ENCODE data around the gene LDLRAD4. TPM values are rescaled to one million over a fixed set of nuclear protein-coding genes. Genes with fewer than 3 reads are reported as not detected.

The LDLRAD4 gene
- polyA plus RNA-seq, 4 donors: 2.7 to 17.6 (median 7.0) TPM

- no peak for FAIRE-seq
- DNase-seq: no peak
- Histone ChIP-seq H3K4me1 (ENCODE audit: control insufficient read depth in 3 of 3, insufficient read depth in 2 of 3, low read depth in 1 of 3, low read length in 2 of 3) (peaks cover 0 to 16% (median 9%) of the 10 kb centered on the region in 3 donors), H3K27ac (ENCODE audit: low read depth in 1 of 3, low read length in 2 of 3) (no peak overlapping the region), H3K9me3 (ENCODE audit: control insufficient read depth in 2 of 2, insufficient read depth in 1 of 2, low read depth in 1 of 2, low read length in 1 of 2) (no peaks in the 10 kb centered on the region), H3K27me3 (ENCODE audit: control insufficient read depth in 3 of 3, insufficient read depth in 3 of 3, low read length in 3 of 3) (no peaks in the 10 kb centered on the region), H3K4me3 (ENCODE audit: low read depth in 1 of 3, low read length in 3 of 3) (no peak overlapping the region), H3K36me3 (ENCODE audit: control insufficient read depth in 3 of 3, insufficient read depth in 2 of 3, low read depth in 1 of 3, low read length in 3 of 3) (no peaks in the 10 kb centered on the region)
- 81 to 84% (median 82%) methylated on average over 9 of the region's 9 CpGs for WGBS, 3 donors
These were observed 47.3 kb downstream of the LDLRAD4 start for GRCh38 chr18:13265911-13266217.

- Histone ChIP-seq H3K36me3 (ENCODE audit: control insufficient read depth in 3 of 3, insufficient read depth in 2 of 3, low read depth in 1 of 3, low read length in 3 of 3) (no peaks in the 10 kb centered on the region), H3K4me3 (ENCODE audit: low read depth in 1 of 3, low read length in 3 of 3) (no peak overlapping the region), H3K9me3 (ENCODE audit: control insufficient read depth in 2 of 2, insufficient read depth in 1 of 2, low read depth in 1 of 2, low read length in 1 of 2) (no peaks in the 10 kb centered on the region), H3K4me1 (ENCODE audit: control insufficient read depth in 3 of 3, insufficient read depth in 2 of 3, low read depth in 1 of 3, low read length in 2 of 3) (peaks cover 0 to 16% (median 7%) of the 10 kb centered on the region in 3 donors), H3K27ac (ENCODE audit: low read depth in 1 of 3, low read length in 2 of 3) (no peak overlapping the region), H3K27me3 (ENCODE audit: control insufficient read depth in 3 of 3, insufficient read depth in 3 of 3, low read length in 3 of 3) (no peaks in the 10 kb centered on the region)
- 69 to 79% (median 70%) methylated on average over 23 of the region's 23 CpGs for WGBS, 3 donors
- FAIRE-seq (no peak), DNase-seq (no peak)
These were observed 47.9 kb downstream of the LDLRAD4 start for GRCh38 chr18:13266218-13267100.

DNA sequence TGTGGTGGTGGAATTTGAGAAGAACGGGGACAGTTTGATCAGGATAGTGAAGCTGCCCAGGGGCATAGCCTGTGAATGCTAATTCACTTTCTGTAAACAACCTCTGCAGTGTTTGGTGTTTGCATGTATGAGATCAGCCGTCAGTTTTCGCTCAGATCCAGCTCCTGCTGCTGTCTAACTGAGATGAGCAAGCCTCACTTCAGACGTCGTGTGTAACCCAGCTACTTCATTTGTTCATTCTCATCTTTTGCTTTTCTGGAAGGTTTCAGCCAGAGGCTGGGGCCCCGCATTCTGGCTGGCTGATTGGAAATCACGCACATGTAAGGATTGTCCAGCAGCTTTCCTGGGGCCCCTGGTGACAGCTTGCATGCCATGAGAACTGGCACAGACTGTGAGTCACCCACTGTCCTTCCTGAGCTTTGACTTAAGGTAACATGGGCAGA is 48.9 kb downstream of the LDLRAD4 start:
- Histone ChIP-seq H3K4me3 (ENCODE audit: low read depth in 1 of 3, low read length in 3 of 3) (no peak overlapping the region), H3K27me3 (ENCODE audit: control insufficient read depth in 3 of 3, insufficient read depth in 3 of 3, low read length in 3 of 3) (no peaks in the 10 kb centered on the region), H3K36me3 (ENCODE audit: control insufficient read depth in 3 of 3, insufficient read depth in 2 of 3, low read depth in 1 of 3, low read length in 3 of 3) (no peaks in the 10 kb centered on the region), H3K9me3 (ENCODE audit: control insufficient read depth in 2 of 2, insufficient read depth in 1 of 2, low read depth in 1 of 2, low read length in 1 of 2) (no peaks in the 10 kb centered on the region), H3K27ac (ENCODE audit: low read depth in 1 of 3, low read length in 2 of 3) (no peak overlapping the region), H3K4me1 (ENCODE audit: control insufficient read depth in 3 of 3, insufficient read depth in 2 of 3, low read depth in 1 of 3, low read length in 2 of 3) (peaks cover 0 to 16% (median 10%) of the 10 kb centered on the region in 3 donors)
- 82 to 85% (median 84%) methylated on average over 7 of the region's 7 CpGs for WGBS, 3 donors
- no peak for FAIRE-seq
- DNase-seq: no peak

DNA sequence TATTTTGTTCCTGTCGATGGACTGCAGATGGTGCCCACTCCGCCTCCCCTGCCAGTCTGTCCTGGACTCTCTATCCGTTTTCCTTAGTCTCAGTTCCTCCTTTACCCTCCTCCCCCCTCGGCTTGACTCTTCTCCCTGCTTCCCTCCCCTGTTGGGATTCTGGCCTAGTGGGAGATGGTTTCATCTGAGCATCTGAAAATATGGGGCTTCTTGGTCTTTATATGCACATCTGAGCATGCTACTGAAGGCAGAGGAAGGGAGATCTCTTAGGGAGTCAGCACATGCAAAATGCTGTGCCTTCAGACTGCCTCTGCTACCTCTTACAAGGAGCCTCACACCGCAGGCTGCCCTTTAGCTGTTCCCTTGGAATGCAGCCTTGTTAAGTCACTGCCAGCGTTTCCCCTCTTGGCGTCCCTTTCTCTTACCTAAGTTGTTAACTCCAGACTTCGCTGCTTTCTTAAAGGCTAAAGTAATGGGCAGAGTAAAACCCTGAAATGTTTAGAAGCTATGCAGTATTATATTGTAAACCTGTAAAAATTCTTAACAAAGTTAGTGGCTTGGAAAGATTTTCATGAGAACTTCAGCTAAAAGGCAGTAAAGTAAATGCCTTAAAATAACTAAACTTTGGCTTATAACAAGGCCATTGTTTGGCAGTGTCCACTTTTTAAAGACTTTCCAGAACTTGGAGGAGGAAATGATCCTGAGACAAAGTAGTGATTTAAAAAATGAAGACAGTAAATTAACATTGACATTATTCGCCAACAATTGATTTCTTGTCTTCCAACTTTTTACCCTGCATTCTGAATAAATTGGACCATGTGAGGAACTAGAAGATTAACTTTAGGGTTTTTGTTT is 49.8 kb downstream of the LDLRAD4 start:
- Histone ChIP-seq H3K4me1 (ENCODE audit: control insufficient read depth in 3 of 3, insufficient read depth in 2 of 3, low read depth in 1 of 3, low read length in 2 of 3) (peaks cover 0 to 16% (median 12%) of the 10 kb centered on the region in 3 donors), H3K27ac (ENCODE audit: low read depth in 1 of 3, low read length in 2 of 3) (no peak overlapping the region), H3K27me3 (ENCODE audit: control insufficient read depth in 3 of 3, insufficient read depth in 3 of 3, low read length in 3 of 3) (no peaks in the 10 kb centered on the region), H3K4me3 (ENCODE audit: low read depth in 1 of 3, low read length in 3 of 3) (no peak overlapping the region), H3K9me3 (ENCODE audit: control insufficient read depth in 2 of 2, insufficient read depth in 1 of 2, low read depth in 1 of 2, low read length in 1 of 2) (no peaks in the 10 kb centered on the region), H3K36me3 (ENCODE audit: control insufficient read depth in 3 of 3, insufficient read depth in 2 of 3, low read depth in 1 of 3, low read length in 3 of 3) (peaks cover 0 to under 1% (median 0%) of the 10 kb centered on the region in 3 donors)
- no peak for DNase-seq
- FAIRE-seq: no peak
- WGBS, 3 donors: 51 to 75% (median 73%) methylated on average over 9 of the region's 9 CpGs

GRCh38 chr18:13269013-13269280 is 50.4 kb downstream of the LDLRAD4 start:
- no peaks in the 10 kb centered on the region for H3K9me3 ChIP-seq (ENCODE audit: control insufficient read depth in 2 of 2, insufficient read depth in 1 of 2, low read depth in 1 of 2, low read length in 1 of 2)
- H3K27me3 ChIP-seq (ENCODE audit: control insufficient read depth in 3 of 3, insufficient read depth in 3 of 3, low read length in 3 of 3): no peaks in the 10 kb centered on the region
- no peak for FAIRE-seq
- H3K4me3 ChIP-seq (ENCODE audit: low read depth in 1 of 3, low read length in 3 of 3): no peak overlapping the region
- H3K27ac ChIP-seq (ENCODE audit: low read depth in 1 of 3, low read length in 2 of 3): no peak overlapping the region
- WGBS, 3 donors: 52 to 87% (median 71%) methylated on average over 1 of the region's 1 CpG
- H3K4me1 ChIP-seq (ENCODE audit: control insufficient read depth in 3 of 3, insufficient read depth in 2 of 3, low read depth in 1 of 3, low read length in 2 of 3): peaks cover 0 to 16% (median 12%) of the 10 kb centered on the region in 3 donors
- no peak for DNase-seq
- peaks cover 0 to 2% (median 0%) of the 10 kb centered on the region in 3 donors for H3K36me3 ChIP-seq (ENCODE audit: control insufficient read depth in 3 of 3, insufficient read depth in 2 of 3, low read depth in 1 of 3, low read length in 3 of 3)

DNA sequence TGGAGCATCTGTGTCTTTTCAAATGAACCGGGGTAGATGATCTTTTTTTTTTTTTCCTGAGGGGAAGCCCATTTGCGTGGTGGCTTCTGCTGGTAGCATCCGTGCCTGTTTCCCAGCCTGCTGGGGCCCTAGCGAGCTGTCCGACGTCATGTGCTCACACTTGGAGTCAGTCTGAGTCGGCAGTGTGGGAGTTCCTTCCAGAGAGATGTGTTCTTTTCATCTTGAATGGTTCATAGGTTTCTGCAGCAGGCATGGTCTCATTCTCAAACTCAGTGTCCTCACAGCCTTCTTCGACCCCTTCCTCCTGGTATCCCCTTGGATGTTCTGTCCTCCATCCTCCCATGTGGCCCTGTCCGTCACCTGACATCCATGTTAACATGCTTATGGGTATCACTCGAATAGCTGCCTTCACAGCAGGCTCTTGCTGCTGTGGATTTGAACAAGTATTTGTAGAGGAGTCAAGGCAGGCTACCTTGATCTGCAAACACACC is 51.0 kb downstream of the LDLRAD4 start:
- H3K36me3 ChIP-seq (ENCODE audit: control insufficient read depth in 3 of 3, insufficient read depth in 2 of 3, low read depth in 1 of 3, low read length in 3 of 3): peaks cover 0 to 2% (median 0%) of the 10 kb centered on the region in 3 donors
- no peak for DNase-seq
- no peak for FAIRE-seq
- no peaks in the 10 kb centered on the region for H3K9me3 ChIP-seq (ENCODE audit: control insufficient read depth in 2 of 2, insufficient read depth in 1 of 2, low read depth in 1 of 2, low read length in 1 of 2)
- peaks cover 0 to 16% (median 11%) of the 10 kb centered on the region in 3 donors for H3K4me1 ChIP-seq (ENCODE audit: control insufficient read depth in 3 of 3, insufficient read depth in 2 of 3, low read depth in 1 of 3, low read length in 2 of 3)
- no peak overlapping the region for H3K27ac ChIP-seq (ENCODE audit: low read depth in 1 of 3, low read length in 2 of 3)
- no peak overlapping the region for H3K4me3 ChIP-seq (ENCODE audit: low read depth in 1 of 3, low read length in 3 of 3)
- no peaks in the 10 kb centered on the region for H3K27me3 ChIP-seq (ENCODE audit: control insufficient read depth in 3 of 3, insufficient read depth in 3 of 3, low read length in 3 of 3)
- WGBS, 3 donors: 68 to 86% (median 79%) methylated on average over 10 of the region's 10 CpGs

GRCh38 chr18:13270279-13270855 is 51.8 kb downstream of the LDLRAD4 start:
- no peak for FAIRE-seq
- WGBS, 3 donors: 64 to 83% (median 75%) methylated on average over 11 of the region's 11 CpGs
- peaks cover 0 to 16% (median 11%) of the 10 kb centered on the region in 3 donors for H3K4me1 ChIP-seq (ENCODE audit: control insufficient read depth in 3 of 3, insufficient read depth in 2 of 3, low read depth in 1 of 3, low read length in 2 of 3)
- H3K27me3 ChIP-seq (ENCODE audit: control insufficient read depth in 3 of 3, insufficient read depth in 3 of 3, low read length in 3 of 3): no peaks in the 10 kb centered on the region
- no peak overlapping the region for H3K27ac ChIP-seq (ENCODE audit: low read depth in 1 of 3, low read length in 2 of 3)
- H3K9me3 ChIP-seq (ENCODE audit: control insufficient read depth in 2 of 2, insufficient read depth in 1 of 2, low read depth in 1 of 2, low read length in 1 of 2): no peaks in the 10 kb centered on the region
- H3K36me3 ChIP-seq (ENCODE audit: control insufficient read depth in 3 of 3, insufficient read depth in 2 of 3, low read depth in 1 of 3, low read length in 3 of 3): peaks cover 0 to 2% (median 0%) of the 10 kb centered on the region in 3 donors
- DNase-seq: peak in 1 of 2 donors; percentile 51
- no peak overlapping the region for H3K4me3 ChIP-seq (ENCODE audit: low read depth in 1 of 3, low read length in 3 of 3)

DNA sequence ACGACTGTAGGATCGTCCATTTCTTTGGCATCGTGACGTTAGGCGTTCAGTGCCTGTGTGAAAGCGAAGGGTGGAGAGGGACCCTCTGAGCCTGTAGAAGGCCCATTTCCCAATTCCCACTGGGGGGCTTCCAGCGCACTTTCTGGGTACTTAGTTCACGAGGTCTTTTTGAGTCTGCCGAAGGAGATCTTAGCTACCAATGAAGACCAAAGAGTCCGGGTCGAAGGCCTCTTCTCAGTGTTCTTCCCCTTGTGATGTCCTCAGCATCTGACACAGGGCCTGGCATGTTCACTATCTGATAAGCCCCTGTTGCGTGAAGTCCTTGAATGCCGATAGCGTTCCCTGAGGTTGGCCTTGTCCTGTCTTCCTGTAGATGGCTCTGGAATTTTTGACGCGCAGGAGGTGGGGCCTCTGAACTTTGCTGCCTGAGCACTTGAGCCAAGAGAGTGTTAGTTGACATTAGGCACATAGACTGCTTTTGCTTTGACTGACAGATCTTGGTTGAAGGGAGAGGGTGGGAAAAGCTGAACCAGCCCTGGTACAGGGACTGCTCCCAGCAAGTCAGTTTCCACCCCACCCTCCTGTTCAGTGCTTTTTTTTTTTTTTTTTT is 52.8 kb downstream of the LDLRAD4 start:
- Histone ChIP-seq H3K9me3 (ENCODE audit: control insufficient read depth in 2 of 2, insufficient read depth in 1 of 2, low read depth in 1 of 2, low read length in 1 of 2) (no peaks in the 10 kb centered on the region), H3K4me1 (ENCODE audit: control insufficient read depth in 3 of 3, insufficient read depth in 2 of 3, low read depth in 1 of 3, low read length in 2 of 3) (peaks cover 0 to 16% (median 11%) of the 10 kb centered on the region in 3 donors), H3K27ac (ENCODE audit: low read depth in 1 of 3, low read length in 2 of 3) (no peak overlapping the region), H3K36me3 (ENCODE audit: control insufficient read depth in 3 of 3, insufficient read depth in 2 of 3, low read depth in 1 of 3, low read length in 3 of 3) (peaks cover 0 to 2% (median 0%) of the 10 kb centered on the region in 3 donors), H3K27me3 (ENCODE audit: control insufficient read depth in 3 of 3, insufficient read depth in 3 of 3, low read length in 3 of 3) (no peaks in the 10 kb centered on the region), H3K4me3 (ENCODE audit: low read depth in 1 of 3, low read length in 3 of 3) (no peak overlapping the region)
- no peak for FAIRE-seq
- peak in 1 of 2 donors; percentile 11 for DNase-seq
- WGBS, 3 donors: 90 to 92% (median 90%) methylated on average over 16 of the region's 16 CpGs

All from small intestine (tissue), 7 donors.